Gastrocnemius medialis (tissue), 4 donors: ENCODE measurements around the gene AMFR. TPM values are rescaled to one million over a fixed set of nuclear protein-coding genes. Genes with fewer than 3 reads are reported as not detected.
A peak's percentile ranks its signal among the peaks of the same experiment; 100 is the strongest.

Source experiments
- ATAC-seq, 2 donors: fragments of 150-250 bp; one replicate each; pipeline ENCODE4 v1.9.1; 2016
- DNase-seq, 2 donors: peaks; one replicate each; pipeline ENCODE4 v3.0.0-alpha.2; 2019
- H3K27ac ChIP-seq, 4 donors: fragments of 200-600 bp; sonication (generic); 1 replicate in 1 of 4; 2 replicates in 3 of 4; pipeline ENCODE4 v1.5.1; 2016 to 2018; ENCODE audit warnings: mild to moderate bottlenecking in 2 of 4, moderate library complexity in 1 of 4
- H3K27me3 ChIP-seq, 3 donors: fragments of 200-600 bp; sonication (generic) in 2 of 3; 1 replicate in 1 of 3; 2 replicates in 2 of 3; pipeline versions ENCODE4 v1.5.1 to v1.6.0; 2016 to 2019; ENCODE audit warnings: mild to moderate bottlenecking in 1 of 3, moderate library complexity in 1 of 3
- H3K36me3 ChIP-seq, 2 donors: fragments of 200-600 bp; sonication (generic) in 1 of 2; one replicate each; pipeline ENCODE4 v1.5.1; 2017 to 2018
- H3K4me1 ChIP-seq, 2 donors: fragments of 200-600 bp; sonication (generic) in 1 of 2; one replicate each; pipeline ENCODE4 v1.5.1; 2016 to 2017; ENCODE audit warnings: mild to moderate bottlenecking in 2 of 2
- H3K4me3 ChIP-seq, 4 donors: fragments of 200-600 bp; sonication (generic) in 3 of 4; 1 replicate in 1 of 4; 2 replicates in 3 of 4; pipeline ENCODE4 v1.5.1; 2016 to 2019; ENCODE audit warnings: mild to moderate bottlenecking in 2 of 4
- H3K9me3 ChIP-seq, 3 donors: fragments of 200-600 bp; sonication (generic) in 2 of 3; 1 replicate in 1 of 3; 2 replicates in 2 of 3; pipeline ENCODE4 v1.5.1; 2016 to 2019
- CTCF ChIP-seq, 5 experiments: fragments of 450-650 bp in 3 of 5; fragments of 200-600 bp in 2 of 5; sonication (generic) in 2 of 5; IDR thresholded peaks in 4 of 5; conservative IDR thresholded peaks in 1 of 5; 1 replicate in 4 of 5; 2 replicates in 1 of 5; pipeline ENCODE4 v1.5.1; 2016 to 2019; ENCODE audit warnings: antibody characterized with exemption in 5 of 5, mild to moderate bottlenecking in 3 of 5, moderate library complexity in 3 of 5
- POLR2A ChIP-seq, 2 donors: fragments of 450-650 bp; IDR thresholded peaks; one replicate each; pipeline ENCODE4 v1.6.1; 2017; ENCODE audit warnings: antibody characterized with exemption in 2 of 2, mild to moderate bottlenecking in 2 of 2, moderate library complexity in 2 of 2
- in situ Hi-C, 4 donors: fragments of 200-750 bp; cut with MboI; loops; one replicate each; pipeline versions ENCODE4 v1.15.0 to v1.8.0; 2017; ENCODE audit warnings: low sequenced_read_pairs in 4 of 4
- intact Hi-C: fragments of 100-400 bp; cut with DNase I; formaldehyde crosslinking; loops from one replicate; pipeline ENCODE4 v1.15.1; 2023; ENCODE audit warnings: low total_unique reads
- total RNA-seq, 4 donors: library from RNA; depleted of rRNA; stranded (reverse); fragments of >200 nt; gene quantifications; one replicate each; pipeline versions ENCODE4 v1.1.0 to v1.2.3, GENCODE V29; 2016

The AMFR gene
- total RNA-seq, 4 donors from 2014 or later: 349 to 951 (median 571) TPM

GRCh38 chr16:56419740-56420548, 5.4 kb downstream of the AMFR start:
- DNase-seq (no peak), ATAC-seq (no peak)
- Histone ChIP-seq H3K4me3 (no peak overlapping the region), H3K27ac (peak overlapping the region; percentile 54 to 96 (median 60)), H3K36me3 (no peaks in the 10 kb centered on the region), H3K9me3 (no peaks in the 10 kb centered on the region), H3K4me1 (peaks cover 73 to 77% of the 10 kb centered on the region in 2 donors), H3K27me3 (no peaks in the 10 kb centered on the region)
- TF ChIP-seq POLR2A (IDR thresholded peaks at IDR 0.05): no peak
- in situ Hi-C loops: loop anchor here in 1 of 4 donors (25.0 kb wide), 1 partner anchor 267 kb away; the partner anchor contains the start of gene MT1X
- intact Hi-C loops: loop anchor here (5.0 kb wide), 1 partner anchor 262 kb away; the partner anchor contains the start of gene MT1X

GRCh38 chr16:56417138-56417537, 8.2 kb downstream of the AMFR start:
- in situ Hi-C loops (loop anchor here in 1 of 4 donors (25.0 kb wide), 1 partner anchor 270 kb away; the partner anchor contains the start of gene MT1X), intact Hi-C loops (no loop called here)
- H3K27me3 ChIP-seq: no peaks in the 10 kb centered on the region
- H3K4me3 ChIP-seq: no peak overlapping the region
- ATAC-seq: no peak
- DNase-seq: no peak
- peaks cover 67 to 77% of the 10 kb centered on the region in 2 donors for H3K4me1 ChIP-seq
- H3K36me3 ChIP-seq: peaks cover 0 to 15% of the 10 kb centered on the region in 2 donors
- TF ChIP-seq POLR2A (IDR thresholded peaks at IDR 0.05) (no peak), CTCF (IDR thresholded peaks at IDR 0.05 in 4 of 5, conservative IDR thresholded peaks at IDR 0.05 in 1 of 5) (no peak)
- H3K9me3 ChIP-seq: no peaks in the 10 kb centered on the region
- peak overlapping the region in 3 of 4 donors; percentile 78 to 96 (median 83) for H3K27ac ChIP-seq

GRCh38 chr16:56415875-56416274, 9.5 kb downstream of the AMFR start:
- intact Hi-C loops: no loop called here
- Histone ChIP-seq H3K4me3 (no peak overlapping the region), H3K27ac (peak overlapping the region; percentile 77 to 96 (median 80)), H3K27me3 (no peaks in the 10 kb centered on the region), H3K36me3 (peaks cover 0 to 15% of the 10 kb centered on the region in 2 donors), H3K4me1 (peaks cover 60 to 75% of the 10 kb centered on the region in 2 donors), H3K9me3 (no peaks in the 10 kb centered on the region)
- DNase-seq (no peak), ATAC-seq (no peak)
- in situ Hi-C loops: loop anchor here in 1 of 4 donors (25.0 kb wide), 1 partner anchor 271 kb away; the partner anchor contains the start of gene MT1X
- TF ChIP-seq POLR2A (IDR thresholded peaks at IDR 0.05) (no peak), CTCF (IDR thresholded peaks at IDR 0.05 in 4 of 5, conservative IDR thresholded peaks at IDR 0.05 in 1 of 5) (no peak)

- peak overlapping the region; percentile 77 to 96 (median 80) for H3K27ac ChIP-seq
- in situ Hi-C loops (loop anchor here in 1 of 4 donors (25.0 kb wide), 1 partner anchor 273 kb away; the partner anchor contains the start of gene MT1X), intact Hi-C loops (loop anchor here (5.0 kb wide), 1 partner anchor 68 kb away; no protein-coding TSS in a partner anchor)
- no peaks in the 10 kb centered on the region for H3K27me3 ChIP-seq
- ATAC-seq (no peak), DNase-seq (no peak)
- peaks cover 57 to 65% of the 10 kb centered on the region in 2 donors for H3K4me1 ChIP-seq
- H3K9me3 ChIP-seq: no peaks in the 10 kb centered on the region
- no peak overlapping the region for H3K4me3 ChIP-seq
- no peak for TF ChIP-seq POLR2A (IDR thresholded peaks at IDR 0.05)
- no peak for TF ChIP-seq CTCF (IDR thresholded peaks at IDR 0.05 in 4 of 5, conservative IDR thresholded peaks at IDR 0.05 in 1 of 5)
- H3K36me3 ChIP-seq: peaks cover 0 to 28% of the 10 kb centered on the region in 2 donors
Observed at GRCh38 chr16:56414366-56414765, 11.0 kb downstream of the AMFR start.

- H3K4me1 ChIP-seq: peaks cover 60 to 69% of the 10 kb centered on the region in 2 donors
- intact Hi-C loops: loop anchor here (5.0 kb wide), 1 partner anchor 69 kb away; no protein-coding TSS in a partner anchor
- no peaks in the 10 kb centered on the region for H3K27me3 ChIP-seq
- H3K4me3 ChIP-seq: no peak overlapping the region
- peaks cover 0 to 38% of the 10 kb centered on the region in 2 donors for H3K36me3 ChIP-seq
- TF ChIP-seq POLR2A (IDR thresholded peaks at IDR 0.05) (no peak), CTCF (IDR thresholded peaks at IDR 0.05 in 4 of 5, conservative IDR thresholded peaks at IDR 0.05 in 1 of 5) (no peak)
- H3K27ac ChIP-seq: peak overlapping the region; percentile 77 to 96 (median 80)
- no peaks in the 10 kb centered on the region for H3K9me3 ChIP-seq
- in situ Hi-C loops: loop anchor here in 1 of 4 donors (25.0 kb wide), 1 partner anchor 274 kb away; the partner anchor contains the start of gene MT1X
- ATAC-seq (no peak), DNase-seq (no peak)
Observed at GRCh38 chr16:56413381-56413780, 12.0 kb downstream of the AMFR start.
